Body of pancreas (tissue), 4 donors: Measurements from ENCODE around the gene TNNI3.

ENCODE experiments used
- POLR2A ChIP-seq, 3 donors: fragments of 450-650 bp; IDR thresholded peaks; one replicate each; pipeline ENCODE4 v1.6.1; 2016; ENCODE audit warnings: antibody characterized with exemption in 3 of 3, mild to moderate bottlenecking in 2 of 3
- TF ChIP-seq, protein P1 (sequence below), 7 experiments: fragments of 450-650 bp in 4 of 7; fragments of 200-600 bp in 3 of 7; sonication (generic) in 3 of 7; IDR thresholded peaks; one replicate each; pipeline ENCODE4 v1.5.1; 2016 to 2019; ENCODE audit warnings: antibody characterized with exemption in 7 of 7

DNA sequence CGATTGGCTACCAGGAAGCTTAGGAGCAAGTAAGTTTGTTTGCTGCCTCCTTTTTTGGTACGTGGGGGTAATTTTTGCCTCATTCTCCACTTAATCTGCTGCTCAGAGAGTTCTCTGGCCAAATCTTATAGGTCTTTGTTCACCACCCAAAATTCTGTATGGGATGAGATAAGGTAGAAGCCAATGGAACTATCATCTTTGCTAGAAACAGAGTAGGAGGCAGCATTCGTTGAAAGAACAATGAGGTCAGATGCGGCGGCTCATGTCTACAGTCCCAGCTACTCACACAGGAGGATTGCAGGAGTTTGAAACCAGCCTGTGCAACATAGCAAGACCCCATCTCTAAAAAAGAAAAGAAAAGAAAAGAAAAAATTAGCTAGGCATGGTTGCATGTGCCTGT, 13.9 kb upstream of the TNNI3 start:
- TF ChIP-seq, protein P1, sequence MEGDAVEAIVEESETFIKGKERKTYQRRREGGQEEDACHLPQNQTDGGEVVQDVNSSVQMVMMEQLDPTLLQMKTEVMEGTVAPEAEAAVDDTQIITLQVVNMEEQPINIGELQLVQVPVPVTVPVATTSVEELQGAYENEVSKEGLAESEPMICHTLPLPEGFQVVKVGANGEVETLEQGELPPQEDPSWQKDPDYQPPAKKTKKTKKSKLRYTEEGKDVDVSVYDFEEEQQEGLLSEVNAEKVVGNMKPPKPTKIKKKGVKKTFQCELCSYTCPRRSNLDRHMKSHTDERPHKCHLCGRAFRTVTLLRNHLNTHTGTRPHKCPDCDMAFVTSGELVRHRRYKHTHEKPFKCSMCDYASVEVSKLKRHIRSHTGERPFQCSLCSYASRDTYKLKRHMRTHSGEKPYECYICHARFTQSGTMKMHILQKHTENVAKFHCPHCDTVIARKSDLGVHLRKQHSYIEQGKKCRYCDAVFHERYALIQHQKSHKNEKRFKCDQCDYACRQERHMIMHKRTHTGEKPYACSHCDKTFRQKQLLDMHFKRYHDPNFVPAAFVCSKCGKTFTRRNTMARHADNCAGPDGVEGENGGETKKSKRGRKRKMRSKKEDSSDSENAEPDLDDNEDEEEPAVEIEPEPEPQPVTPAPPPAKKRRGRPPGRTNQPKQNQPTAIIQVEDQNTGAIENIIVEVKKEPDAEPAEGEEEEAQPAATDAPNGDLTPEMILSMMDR (IDR thresholded peaks at IDR 0.05), result no peak
- no peak for TF ChIP-seq POLR2A (IDR thresholded peaks at IDR 0.05)
